AG09319 (cell line): ENCODE measurements around the gene GMEB2.

ENCODE experiments used
- DNase-seq: peaks from one replicate; pipeline ENCODE4 v3.0.0-alpha.2; 2010; ENCODE audit warnings: low read depth; ENCODE audit errors: extremely low read depth
- CTCF ChIP-seq: IDR thresholded peaks from 2 replicates; pipeline ENCODE4 v1.5.1; 2011; ENCODE audit warnings: low read depth, mild to moderate bottlenecking, inconsistent platforms, low read length, moderate library complexity

GMEB2 gene

GRCh38 chr20:63587776-63588591, 38.9 kb downstream of the GMEB2 start:
- no peak for TF ChIP-seq CTCF
- DNase-seq: no peak

- no peak for DNase-seq
- TF ChIP-seq CTCF: no peak
Observed at GRCh38 chr20:63587256-63587655, 39.6 kb downstream of the GMEB2 start.

- DNase-seq: no peak
- no peak for TF ChIP-seq CTCF
Observed at GRCh38 chr20:63586797-63587196, 40.1 kb downstream of the GMEB2 start.

- no peak for DNase-seq
- TF ChIP-seq CTCF: no peak
Observed at GRCh38 chr20:63585616-63586565, 41.0 kb downstream of the GMEB2 start.

GRCh38 chr20:63582382-63583063, 44.4 kb downstream of the GMEB2 start:
- no peak for DNase-seq
- TF ChIP-seq CTCF: no peak

GRCh38 chr20:63580796-63581461, 46.0 kb downstream of the GMEB2 start:
- TF ChIP-seq CTCF: peak; percentile 30
- DNase-seq: no peak
